ENCODE measurements around the gene SKP2.

- TF ChIP-seq CTCF (IDR thresholded peaks at IDR 0.05) (no peak), POLR2A (IDR thresholded peaks at IDR 0.05) (no peak)
Measured at GRCh38 chr5:36217988-36218387, 66.1 kb downstream of the SKP2 start.
